SIG-M5 treated with dmso at 0.1 percent for 504 hours (cell line): ENCODE measurements around the gene ARHGAP12.
"Not testable (repeated sequence)": the region's sequence is repeated elsewhere in the genome, so short reads cannot be mapped to it uniquely, and the experiment has no call there.

Experiments used
- DNase-seq: peaks from one replicate; lab custom pipeline; 2025; ENCODE audit not compliant: unreplicated experiment; lab: John Stamatoyannopoulos, UW

The ARHGAP12 gene

DNA sequence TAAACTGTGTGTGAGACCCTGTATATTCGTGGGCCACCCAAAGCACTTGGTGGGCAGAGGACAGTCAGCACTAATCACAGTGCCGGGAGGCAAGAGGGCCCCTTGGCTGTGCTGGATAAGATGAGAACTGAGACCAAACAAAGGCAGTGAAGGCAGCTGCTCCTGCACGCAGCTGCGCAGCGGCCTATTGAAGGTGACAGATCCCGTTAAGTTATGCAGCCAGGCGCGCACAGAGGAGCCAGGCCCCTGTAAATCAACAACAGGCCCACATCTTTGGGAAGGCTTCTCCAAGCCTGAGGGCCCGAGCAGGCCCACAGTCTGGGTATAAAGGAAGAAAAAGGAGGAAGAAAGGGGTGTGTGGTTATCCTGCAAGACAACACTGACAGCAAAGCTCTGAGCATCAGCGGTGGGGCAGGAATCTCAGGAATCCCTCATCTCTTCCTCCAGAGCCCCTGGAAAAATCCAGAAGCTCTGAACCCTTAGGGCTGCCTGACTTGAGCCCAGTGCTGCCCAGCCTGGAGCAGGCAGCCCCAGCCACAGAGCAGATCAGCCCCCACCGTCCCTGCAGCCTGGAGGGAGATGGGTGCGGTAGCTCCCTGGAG, 154.2 kb downstream of the ARHGAP12 start:
- no peak for DNase-seq

- DNase-seq, result no peak
Measured at GRCh38 chr10:31773749-31774298, 154.8 kb downstream of the ARHGAP12 start.

- no peak for DNase-seq
Measured at GRCh38 chr10:31771331-31771831, 157.2 kb downstream of the ARHGAP12 start.

DNA sequence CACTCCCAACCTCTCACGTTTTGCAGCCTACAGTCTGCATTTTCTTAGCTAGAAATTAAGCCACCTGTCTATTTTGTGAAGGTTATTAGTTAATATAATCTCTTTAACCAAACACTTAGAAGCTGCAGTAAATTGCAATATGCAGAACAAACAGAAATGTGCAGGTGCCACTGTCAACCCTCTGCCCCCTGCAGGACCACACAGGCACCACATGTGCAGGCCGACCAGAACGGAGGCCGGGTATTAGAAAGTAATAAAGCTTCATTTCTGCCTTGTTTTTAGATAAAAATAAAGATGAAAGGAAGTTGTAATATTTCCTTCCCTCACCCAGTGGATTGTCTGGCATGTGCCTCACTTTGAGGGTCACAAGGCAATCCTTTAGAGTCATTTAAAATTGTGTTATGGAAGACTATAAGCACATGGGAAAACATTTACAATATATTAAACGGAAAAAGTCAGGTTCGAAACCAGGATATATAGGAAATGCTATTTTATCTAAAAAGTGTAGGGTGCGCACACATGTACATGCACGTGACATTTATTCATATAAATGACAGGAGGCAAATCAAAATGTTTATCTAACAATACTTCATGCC, 158.2 kb downstream of the ARHGAP12 start:
- DNase-seq, result peak; percentile 17

DNA sequence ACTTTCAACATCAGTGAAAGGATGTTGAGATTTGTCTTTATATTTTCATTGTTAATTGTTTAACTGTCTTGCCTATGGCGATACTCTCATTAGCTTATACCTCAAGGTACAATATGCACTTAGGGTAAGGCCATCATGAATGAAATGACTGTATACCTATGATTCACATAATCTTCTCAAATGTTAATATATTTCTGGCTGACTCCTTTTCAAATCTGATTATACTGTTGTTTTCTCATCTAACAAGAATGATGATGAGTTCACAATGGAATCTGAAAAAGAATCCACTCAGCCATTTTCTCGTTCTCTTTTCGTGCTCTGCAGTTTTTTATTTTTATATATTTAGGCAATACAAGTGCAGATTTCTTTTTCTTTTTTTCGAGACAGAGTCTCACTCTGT, 159.1 kb downstream of the ARHGAP12 start:
- no peak for DNase-seq

- DNase-seq, result not testable (repeated sequence)
Measured at GRCh38 chr10:31768935-31769334, 159.7 kb downstream of the ARHGAP12 start.

DNA sequence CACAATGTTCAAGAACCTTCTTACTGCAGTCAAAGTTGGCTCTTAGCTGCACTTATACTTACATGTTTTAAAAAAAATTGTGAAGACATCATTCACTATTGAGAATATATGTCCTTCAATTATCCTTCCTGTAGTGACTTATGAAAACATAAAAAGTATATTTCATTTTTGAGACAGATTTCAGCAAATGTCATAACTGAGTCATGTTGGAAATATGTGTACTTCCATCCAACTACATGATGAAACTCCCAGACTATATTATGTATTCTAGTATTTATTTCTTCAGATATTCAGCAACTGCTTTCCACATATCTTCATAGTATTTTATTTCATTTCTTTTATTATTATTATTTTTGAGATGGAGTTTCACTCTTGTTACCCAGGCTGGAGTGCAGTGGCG, 160.2 kb downstream of the ARHGAP12 start:
- DNase-seq, result no peak

GRCh38 chr10:31765541-31765940, 163.1 kb downstream of the ARHGAP12 start:
- no peak for DNase-seq

GRCh38 chr10:31762316-31762715, 166.3 kb downstream of the ARHGAP12 start:
- no peak for DNase-seq

- no peak for DNase-seq
Measured at GRCh38 chr10:31761156-31761555, 167.5 kb downstream of the ARHGAP12 start.

DNA sequence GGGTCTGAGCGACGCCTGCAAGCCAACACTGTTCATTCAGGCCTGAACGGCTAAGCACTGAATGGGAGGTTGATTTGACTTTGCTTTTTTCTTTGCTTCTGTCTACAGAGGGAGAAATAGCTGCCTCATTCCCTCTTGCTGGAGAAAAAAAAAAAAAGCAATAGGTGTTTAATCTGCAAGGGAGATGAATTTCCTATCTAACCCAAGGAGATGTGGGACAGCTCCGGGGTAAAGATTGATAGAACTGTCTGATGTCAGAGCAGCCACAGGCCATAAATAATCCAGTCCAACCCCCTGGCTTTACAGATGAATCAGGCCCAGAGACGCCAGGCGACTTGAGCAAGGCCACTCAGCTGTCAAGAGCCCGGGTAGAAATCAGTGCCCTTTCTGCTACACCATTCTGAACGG, 168.0 kb downstream of the ARHGAP12 start:
- DNase-seq, result no peak

GRCh38 chr10:31759799-31760626, 168.6 kb downstream of the ARHGAP12 start:
- DNase-seq, result peak; percentile 95

GRCh38 chr10:31759124-31759798, 169.4 kb downstream of the ARHGAP12 start:
- DNase-seq, result peak; percentile 4

GRCh38 chr10:31758495-31758894, 170.1 kb downstream of the ARHGAP12 start:
- DNase-seq, result no peak

GRCh38 chr10:31757831-31758230, 170.8 kb downstream of the ARHGAP12 start:
- DNase-seq, result no peak

- no peak for DNase-seq
Measured at GRCh38 chr10:31757386-31757791, 171.2 kb downstream of the ARHGAP12 start.

- peak; percentile 54 for DNase-seq
Measured at GRCh38 chr10:31756729-31757110, 171.9 kb downstream of the ARHGAP12 start.

DNA sequence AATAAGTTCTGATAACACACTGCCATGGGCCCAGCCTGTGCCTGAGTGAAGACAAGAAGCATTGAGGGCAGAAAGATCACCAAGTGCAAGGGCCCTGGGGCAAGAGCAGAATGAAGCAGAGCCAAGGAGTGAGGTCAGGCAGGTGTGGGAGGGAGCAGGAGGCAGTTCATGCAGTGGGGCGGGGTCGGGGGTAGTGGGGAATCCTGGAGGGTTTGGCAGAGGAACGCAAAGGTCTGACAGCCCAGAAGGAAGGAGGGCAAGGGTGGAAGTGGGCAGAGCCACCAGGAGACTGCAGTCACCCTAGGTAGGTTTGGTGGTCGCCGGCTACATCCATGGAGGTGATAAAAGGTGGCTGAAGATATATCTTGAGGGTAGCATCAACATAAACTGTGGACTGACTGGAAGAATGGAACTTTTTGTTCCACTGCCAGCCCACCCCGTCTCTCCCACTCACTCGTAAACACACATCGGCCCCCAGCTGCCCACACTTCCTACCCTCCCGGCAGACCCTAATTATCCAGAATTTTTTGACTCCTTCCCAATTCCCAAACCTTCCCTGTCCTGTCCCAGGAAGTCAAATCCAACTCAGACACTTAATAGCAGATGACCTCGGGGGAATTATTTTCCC, 172.4 kb downstream of the ARHGAP12 start:
- DNase-seq, result no peak
